SK-N-SH treated with all-trans-retinoic acid at 6 μM for 48 hours (cell line): ENCODE data around the gene RAD51B.
"Not testable (repeated sequence)": the region's sequence is repeated elsewhere in the genome, so short reads cannot be mapped to it uniquely, and the experiment has no call there.

Experiments used
- ISL1 ChIP-seq: fragments of 250-450 bp; sonication (Bioruptor Pico); IDR thresholded peaks from 2 replicates; pipeline ENCODE4 v2.1.2; 2022; ENCODE audit warnings: mild to moderate bottlenecking, moderate library complexity
- PPARA ChIP-seq: fragments of 250-450 bp; sonication (Bioruptor Pico); IDR thresholded peaks from 2 replicates; pipeline ENCODE4 v1.5.0; 2020; ENCODE audit warnings: mild to moderate bottlenecking, borderline replicate concordance
- SNAI2 ChIP-seq: fragments of 250-450 bp; sonication (Bioruptor Pico); IDR thresholded peaks from 2 replicates; pipeline ENCODE4 v1.5.0; 2020; ENCODE audit warnings: mild to moderate bottlenecking, moderate library complexity
- TCF4 ChIP-seq: fragments of 250-450 bp; sonication (Bioruptor Pico); IDR thresholded peaks from 2 replicates; pipeline ENCODE4 v1.8.0; 2021; ENCODE audit warnings: mild to moderate bottlenecking, moderate library complexity, borderline replicate concordance
- ZFP3 ChIP-seq: fragments of 250-450 bp; sonication (Bioruptor Pico); IDR thresholded peaks from 2 replicates; pipeline ENCODE4 v1.5.0; 2020; ENCODE audit warnings: mild to moderate bottlenecking, moderate library complexity
- ZFP30 ChIP-seq: fragments of 450-650 bp; formaldehyde crosslinking; IDR thresholded peaks from 2 replicates; pipeline ENCODE4 v1.5.0; 2022; ENCODE audit warnings: mild to moderate bottlenecking, moderate library complexity
- ZNF565 ChIP-seq: fragments of 450-650 bp; formaldehyde crosslinking; conservative IDR thresholded peaks from 2 replicates; pipeline ENCODE4 v1.5.0; 2020; ENCODE audit warnings: low read depth, mild to moderate bottlenecking, moderate library complexity
- ZNF8 ChIP-seq: fragments of 450-650 bp; formaldehyde crosslinking; IDR thresholded peaks from 2 replicates; pipeline ENCODE4 v1.5.0; 2020; ENCODE audit warnings: mild to moderate bottlenecking, moderate library complexity
- TF ChIP-seq, protein P1 (sequence below): fragments of 250-450 bp; sonication (Bioruptor Pico); IDR thresholded peaks from 2 replicates; pipeline ENCODE4 v1.5.1; 2020; ENCODE audit warnings: low read depth, mild to moderate bottlenecking, moderate library complexity

DNA sequence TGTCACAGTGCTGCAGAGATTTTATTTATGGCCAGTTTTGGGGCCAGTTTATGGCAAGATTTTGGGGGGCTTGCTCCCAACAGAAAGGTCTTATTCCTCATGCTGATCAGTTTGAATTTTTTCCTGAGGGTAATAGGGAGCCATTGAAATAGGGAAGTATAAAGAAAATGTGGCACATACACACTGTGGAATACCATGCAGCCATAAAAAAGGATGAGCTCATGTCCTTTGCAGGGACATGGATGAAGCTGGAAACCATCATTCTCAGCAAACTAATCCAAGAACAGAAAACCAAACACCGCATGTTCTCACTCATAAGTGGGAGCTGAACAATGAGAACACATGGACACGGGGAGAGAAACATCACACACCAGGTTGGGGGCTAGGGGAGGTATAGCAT is 483.4 kb downstream of the RAD51B start:
- not testable (repeated sequence) for TF ChIP-seq ZFP30 (CRISPR knock-in tag); ISL1 (CRISPR knock-in tag); ZNF8; TCF4 (CRISPR knock-in tag); PPARA; SNAI2 (CRISPR knock-in tag); ZFP3 (CRISPR knock-in tag); ZNF565
- TF ChIP-seq, protein P1, sequence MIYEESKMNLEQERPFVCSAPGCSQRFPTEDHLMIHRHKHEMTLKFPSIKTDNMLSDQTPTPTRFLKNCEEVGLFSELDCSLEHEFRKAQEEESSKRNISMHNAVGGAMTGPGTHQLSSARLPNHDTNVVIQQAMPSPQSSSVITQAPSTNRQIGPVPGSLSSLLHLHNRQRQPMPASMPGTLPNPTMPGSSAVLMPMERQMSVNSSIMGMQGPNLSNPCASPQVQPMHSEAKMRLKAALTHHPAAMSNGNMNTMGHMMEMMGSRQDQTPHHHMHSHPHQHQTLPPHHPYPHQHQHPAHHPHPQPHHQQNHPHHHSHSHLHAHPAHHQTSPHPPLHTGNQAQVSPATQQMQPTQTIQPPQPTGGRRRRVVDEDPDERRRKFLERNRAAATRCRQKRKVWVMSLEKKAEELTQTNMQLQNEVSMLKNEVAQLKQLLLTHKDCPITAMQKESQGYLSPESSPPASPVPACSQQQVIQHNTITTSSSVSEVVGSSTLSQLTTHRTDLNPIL (CRISPR knock-in tag), result not testable (repeated sequence)
